ENCODE measurements around the gene SARNP.

- TF ChIP-seq CTCF (IDR thresholded peaks at IDR 0.05) (no peak), POLR2A (IDR thresholded peaks at IDR 0.05) (no peak), EP300 (IDR thresholded peaks at IDR 0.05) (no peak), POLR2AphosphoS5 (IDR thresholded peaks at IDR 0.05) (no peak)
These were observed 102.3 kb downstream of the SARNP start for GRCh38 chr12:55715169-55715764.
